Measurements from ENCODE around the gene MCEMP1. TPM values are rescaled to one million over a fixed set of nuclear protein-coding genes. Genes with fewer than 3 reads are reported as not detected.

MCEMP1 gene
- total RNA-seq, 2 donors from 2014 or later: 0.92 TPM; not detected in 1

- Histone ChIP-seq H3K4me3 (no peak overlapping the region), H3K9me3 (no peaks in the 10 kb centered on the region), H3K36me3 (no peaks in the 10 kb centered on the region), H3K4me1 (ENCODE audit: control insufficient read depth in 1 of 2, low read depth in 2 of 2) (no peaks in the 10 kb centered on the region), H3K27me3 (replicated peaks; ENCODE audit: insufficient read depth) (no peaks in the 10 kb centered on the region), H3K27ac (no peak overlapping the region)
- TF ChIP-seq, protein P1, sequence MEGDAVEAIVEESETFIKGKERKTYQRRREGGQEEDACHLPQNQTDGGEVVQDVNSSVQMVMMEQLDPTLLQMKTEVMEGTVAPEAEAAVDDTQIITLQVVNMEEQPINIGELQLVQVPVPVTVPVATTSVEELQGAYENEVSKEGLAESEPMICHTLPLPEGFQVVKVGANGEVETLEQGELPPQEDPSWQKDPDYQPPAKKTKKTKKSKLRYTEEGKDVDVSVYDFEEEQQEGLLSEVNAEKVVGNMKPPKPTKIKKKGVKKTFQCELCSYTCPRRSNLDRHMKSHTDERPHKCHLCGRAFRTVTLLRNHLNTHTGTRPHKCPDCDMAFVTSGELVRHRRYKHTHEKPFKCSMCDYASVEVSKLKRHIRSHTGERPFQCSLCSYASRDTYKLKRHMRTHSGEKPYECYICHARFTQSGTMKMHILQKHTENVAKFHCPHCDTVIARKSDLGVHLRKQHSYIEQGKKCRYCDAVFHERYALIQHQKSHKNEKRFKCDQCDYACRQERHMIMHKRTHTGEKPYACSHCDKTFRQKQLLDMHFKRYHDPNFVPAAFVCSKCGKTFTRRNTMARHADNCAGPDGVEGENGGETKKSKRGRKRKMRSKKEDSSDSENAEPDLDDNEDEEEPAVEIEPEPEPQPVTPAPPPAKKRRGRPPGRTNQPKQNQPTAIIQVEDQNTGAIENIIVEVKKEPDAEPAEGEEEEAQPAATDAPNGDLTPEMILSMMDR (IDR thresholded peaks at IDR 0.05): no peak
- no peak for ATAC-seq (ENCODE audit: insufficient number of reproducible peaks, low FRiP score, low read depth)
- DNase-seq (ENCODE audit: low spot score): no peak
Observed at GRCh38 chr19:7674010-7675005, 2.6 kb upstream of the MCEMP1 start.

DNA sequence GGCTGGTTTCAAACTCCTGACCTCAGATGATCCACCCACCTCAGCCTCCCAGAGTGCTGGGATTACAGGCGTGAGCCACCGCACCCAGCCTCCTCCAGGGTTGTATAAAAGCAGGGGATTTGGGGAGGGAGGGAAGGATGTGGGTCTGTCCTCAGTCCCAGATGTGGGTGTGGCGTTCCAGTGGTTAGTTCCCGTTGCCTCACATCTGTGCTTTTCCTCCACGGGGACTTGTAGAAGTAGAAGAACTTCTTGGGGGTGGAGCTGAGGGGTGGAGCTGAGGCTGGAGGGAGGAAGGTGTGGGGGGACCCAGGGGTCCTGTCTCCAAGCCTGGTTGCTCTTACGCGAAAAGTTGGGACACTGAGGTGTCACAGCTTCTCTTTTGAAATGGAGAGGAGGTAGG lies 514 bp upstream of the MCEMP1 start:
- Histone ChIP-seq H3K9me3 (no peaks in the 10 kb centered on the region), H3K36me3 (no peaks in the 10 kb centered on the region), H3K4me3 (no peak overlapping the region), H3K27ac (no peak overlapping the region), H3K4me1 (ENCODE audit: control insufficient read depth in 1 of 2, low read depth in 2 of 2) (peaks cover 0 to 5% of the 10 kb centered on the region in 2 donors), H3K27me3 (replicated peaks; ENCODE audit: insufficient read depth) (no peaks in the 10 kb centered on the region)
- DNase-seq (ENCODE audit: low spot score): no peak
- TF ChIP-seq, protein P1 (IDR thresholded peaks at IDR 0.05): no peak
- no peak for ATAC-seq (ENCODE audit: insufficient number of reproducible peaks, low FRiP score, low read depth)

GRCh38 chr19:7677669-7678311 lies 900 bp downstream of the MCEMP1 start:
- Histone ChIP-seq H3K9me3 (no peaks in the 10 kb centered on the region), H3K4me3 (no peak overlapping the region), H3K27ac (no peak overlapping the region), H3K27me3 (replicated peaks; ENCODE audit: insufficient read depth) (no peaks in the 10 kb centered on the region), H3K36me3 (peaks cover 7% of the 10 kb centered on the region), H3K4me1 (ENCODE audit: control insufficient read depth in 1 of 2, low read depth in 2 of 2) (peaks cover 5 to 17% of the 10 kb centered on the region in 2 donors)
- no peak for ATAC-seq (ENCODE audit: insufficient number of reproducible peaks, low FRiP score, low read depth)
- no peak for DNase-seq (ENCODE audit: low spot score)
- TF ChIP-seq, protein P1 (IDR thresholded peaks at IDR 0.05): no peak

DNA sequence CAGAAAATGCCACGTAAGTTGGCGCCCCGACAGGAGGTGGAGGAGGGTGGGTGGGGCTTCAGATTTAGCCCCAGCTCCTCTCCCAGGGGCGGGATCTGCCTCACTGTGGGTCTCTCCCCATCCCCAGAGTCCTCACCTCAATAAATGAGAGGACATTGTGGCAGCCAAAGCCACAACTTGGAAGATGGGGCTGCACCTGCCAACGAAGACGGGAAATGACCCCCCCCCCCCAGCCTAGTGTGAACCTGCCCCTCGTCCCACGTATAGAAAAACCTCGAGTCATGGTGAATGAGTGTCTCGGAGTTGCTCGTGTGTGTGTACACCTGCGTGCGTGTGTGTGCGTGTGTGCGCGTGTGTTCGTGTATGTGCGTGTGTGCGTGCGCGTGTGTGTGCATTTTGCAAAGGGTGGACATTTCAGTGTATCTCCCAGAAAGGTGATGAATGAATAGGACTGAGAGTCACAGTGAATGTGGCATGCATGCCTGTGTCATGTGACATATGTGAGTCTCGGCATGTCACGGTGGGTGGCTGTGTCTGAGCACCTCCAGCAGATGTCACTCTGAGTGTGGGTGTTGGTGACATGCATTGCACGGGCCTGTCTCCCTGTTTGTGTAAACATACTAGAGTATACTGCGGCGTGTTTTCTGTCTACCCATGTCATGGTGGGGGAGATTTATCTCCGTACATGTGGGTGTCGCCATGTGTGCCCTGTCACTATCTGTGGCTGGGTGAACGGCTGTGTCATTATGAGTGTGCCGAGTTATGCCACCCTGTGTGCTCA lies 2.3 kb downstream of the MCEMP1 start:
- H3K27me3 ChIP-seq (replicated peaks; ENCODE audit: insufficient read depth): no peaks in the 10 kb centered on the region
- peaks cover 18% of the 10 kb centered on the region for H3K36me3 ChIP-seq
- no peaks in the 10 kb centered on the region for H3K9me3 ChIP-seq
- TF ChIP-seq, protein P1 (IDR thresholded peaks at IDR 0.05): no peak
- no peak overlapping the region for H3K4me3 ChIP-seq
- ATAC-seq (ENCODE audit: insufficient number of reproducible peaks, low FRiP score, low read depth) (no peak), DNase-seq (ENCODE audit: low spot score) (no peak)
- H3K27ac ChIP-seq: no peak overlapping the region
- H3K4me1 ChIP-seq (ENCODE audit: control insufficient read depth in 1 of 2, low read depth in 2 of 2): peaks cover 5 to 17% of the 10 kb centered on the region in 2 donors
